ENCODE data around the gene VPS39.

DNA sequence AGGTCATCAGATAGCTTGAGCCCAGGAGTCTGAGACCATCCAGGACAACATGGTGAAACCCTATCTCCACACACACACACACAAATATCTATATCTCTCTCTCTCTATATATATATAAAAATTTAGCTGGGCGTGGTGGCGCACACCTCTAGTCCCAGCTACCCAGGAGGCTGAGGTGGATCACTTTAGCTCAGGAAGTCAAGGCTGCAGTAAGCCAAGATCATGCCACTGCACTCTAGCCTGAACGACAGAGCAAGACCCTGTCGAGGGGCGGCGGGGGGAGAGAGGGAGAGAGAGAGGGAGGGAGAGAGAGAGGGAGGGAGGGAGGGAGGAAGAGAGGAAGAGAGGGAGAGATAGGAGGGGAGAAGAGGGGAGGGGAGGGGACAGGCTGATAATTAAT is 79.6 kb downstream of the VPS39 start:
- TF ChIP-seq EZH2 (IDR thresholded peaks at IDR 0.05; ENCODE audit: low read length) = no peak
- TF ChIP-seq, protein P1, sequence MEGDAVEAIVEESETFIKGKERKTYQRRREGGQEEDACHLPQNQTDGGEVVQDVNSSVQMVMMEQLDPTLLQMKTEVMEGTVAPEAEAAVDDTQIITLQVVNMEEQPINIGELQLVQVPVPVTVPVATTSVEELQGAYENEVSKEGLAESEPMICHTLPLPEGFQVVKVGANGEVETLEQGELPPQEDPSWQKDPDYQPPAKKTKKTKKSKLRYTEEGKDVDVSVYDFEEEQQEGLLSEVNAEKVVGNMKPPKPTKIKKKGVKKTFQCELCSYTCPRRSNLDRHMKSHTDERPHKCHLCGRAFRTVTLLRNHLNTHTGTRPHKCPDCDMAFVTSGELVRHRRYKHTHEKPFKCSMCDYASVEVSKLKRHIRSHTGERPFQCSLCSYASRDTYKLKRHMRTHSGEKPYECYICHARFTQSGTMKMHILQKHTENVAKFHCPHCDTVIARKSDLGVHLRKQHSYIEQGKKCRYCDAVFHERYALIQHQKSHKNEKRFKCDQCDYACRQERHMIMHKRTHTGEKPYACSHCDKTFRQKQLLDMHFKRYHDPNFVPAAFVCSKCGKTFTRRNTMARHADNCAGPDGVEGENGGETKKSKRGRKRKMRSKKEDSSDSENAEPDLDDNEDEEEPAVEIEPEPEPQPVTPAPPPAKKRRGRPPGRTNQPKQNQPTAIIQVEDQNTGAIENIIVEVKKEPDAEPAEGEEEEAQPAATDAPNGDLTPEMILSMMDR (optimal IDR thresholded peaks at IDR 0.05 in 1 of 3, IDR thresholded peaks at IDR 0.05 in 1 of 3, conservative IDR thresholded peaks at IDR 0.05 in 1 of 3; ENCODE audit: extremely low read depth in 1 of 3, insufficient read depth in 2 of 3, low read length in 3 of 3) = no peak
